Forelimb muscle (tissue), 1 donor: ENCODE results near the gene ARNT2. TPM values are rescaled to one million over a fixed set of nuclear protein-coding genes. Genes with fewer than 3 reads are reported as not detected.

Experiments
- DNase-seq: peaks from one replicate; pipeline ENCODE4 v3.0.0-alpha.2; 2013; ENCODE audit warnings: low read depth
- polyA plus RNA-seq: library from polyadenylated mRNA; unstranded; fragments of 120-200 nt; gene quantifications from one replicate; pipeline ENCODE4 v1.2.1, GENCODE V29; 2013; ENCODE audit not compliant: insufficient read length

Gene ARNT2
- polyA plus RNA-seq, 1 donor = 6.6 TPM

DNA sequence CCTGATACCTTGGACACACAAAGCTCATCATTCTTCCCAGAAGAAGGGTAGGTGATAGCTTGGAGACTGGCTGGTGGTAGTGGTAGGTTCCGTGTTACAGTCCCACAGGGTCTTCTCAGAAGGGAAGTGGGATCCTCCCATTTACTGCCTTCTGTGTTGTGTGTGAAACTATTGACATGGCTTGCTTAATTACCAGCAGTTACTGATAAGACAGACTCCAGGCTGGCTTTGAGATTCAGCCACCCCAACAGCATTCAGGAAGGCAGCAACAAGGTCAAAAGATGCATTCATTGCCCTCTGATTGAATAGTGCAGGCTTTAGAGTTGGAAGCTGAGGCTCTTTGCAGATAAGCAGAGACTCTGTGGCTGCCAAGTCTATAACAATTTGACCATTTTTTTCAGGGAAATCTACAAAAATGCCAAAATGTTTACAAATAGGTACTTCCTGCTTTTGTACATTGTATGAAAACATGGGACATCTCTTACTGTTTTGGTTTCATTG lies 7.7 kb downstream of the ARNT2 start:
- no peak for DNase-seq

GRCh38 chr15:80414546-80415357 lies 10.6 kb downstream of the ARNT2 start:
- peak; percentile 6 for DNase-seq

DNA sequence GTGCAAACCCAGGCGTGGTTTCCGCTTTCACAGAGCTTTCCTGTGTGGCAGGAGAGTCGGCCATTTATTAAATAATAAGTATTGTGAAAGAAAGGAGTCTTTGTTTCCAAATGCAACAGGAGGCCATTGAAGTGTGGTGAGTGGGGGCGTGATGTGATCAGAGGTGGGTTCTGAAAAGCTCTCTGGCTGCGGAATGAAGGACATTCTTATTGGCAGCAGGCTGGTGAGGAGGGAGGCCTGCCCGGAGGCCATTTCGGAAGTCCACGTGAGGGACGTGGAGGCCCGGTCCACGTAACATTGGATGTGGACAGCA lies 11.1 kb downstream of the ARNT2 start:
- DNase-seq = no peak

- no peak for DNase-seq
Observed at GRCh38 chr15:80416702-80417101, 12.5 kb downstream of the ARNT2 start.

- DNase-seq = no peak
Observed at GRCh38 chr15:80418892-80419537, 14.8 kb downstream of the ARNT2 start.

DNA sequence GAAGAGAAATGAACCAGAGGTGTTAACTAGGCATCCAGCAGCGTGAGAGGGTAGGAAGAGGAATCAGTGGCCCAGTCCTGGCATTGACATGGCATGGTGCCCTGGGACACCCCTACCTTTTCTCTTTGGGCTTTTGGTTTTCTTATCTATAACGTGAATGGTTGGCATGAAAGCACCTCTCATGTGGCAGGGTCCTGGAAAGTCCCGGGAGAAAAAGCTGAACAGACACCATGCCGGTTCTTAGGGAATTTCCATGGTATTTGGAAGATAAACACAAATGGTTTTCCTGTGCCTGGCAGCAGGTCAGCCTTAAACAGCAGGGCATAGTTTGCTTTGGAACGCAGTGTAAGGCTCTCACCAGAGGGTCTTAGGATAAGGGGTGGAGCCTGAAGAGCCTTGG lies 15.4 kb downstream of the ARNT2 start:
- no peak for DNase-seq

- no peak for DNase-seq
Observed at GRCh38 chr15:80420658-80421057, 16.5 kb downstream of the ARNT2 start.

DNA sequence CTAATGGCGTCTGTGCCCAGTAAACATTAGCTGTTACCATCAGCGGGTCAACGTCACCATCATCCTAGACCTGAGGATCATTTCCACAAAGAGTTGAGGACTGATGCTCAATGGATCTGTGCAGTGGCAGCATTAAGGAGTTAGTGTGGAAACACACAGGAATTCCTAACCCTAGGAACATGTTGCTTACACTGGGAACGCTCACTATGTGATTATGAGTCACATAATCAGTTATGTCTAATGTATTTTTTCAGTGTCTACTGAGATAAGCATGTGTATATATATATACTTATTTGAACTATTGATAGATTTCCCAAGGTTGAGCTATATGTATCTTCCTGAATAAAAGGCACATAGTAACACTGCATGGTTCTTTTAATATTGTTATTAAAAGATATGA lies 19.0 kb downstream of the ARNT2 start:
- DNase-seq = no peak

- no peak for DNase-seq
Observed at GRCh38 chr15:80424381-80424780, 20.2 kb downstream of the ARNT2 start.

- no peak for DNase-seq
Observed at GRCh38 chr15:80426316-80426715, 22.1 kb downstream of the ARNT2 start.

DNA sequence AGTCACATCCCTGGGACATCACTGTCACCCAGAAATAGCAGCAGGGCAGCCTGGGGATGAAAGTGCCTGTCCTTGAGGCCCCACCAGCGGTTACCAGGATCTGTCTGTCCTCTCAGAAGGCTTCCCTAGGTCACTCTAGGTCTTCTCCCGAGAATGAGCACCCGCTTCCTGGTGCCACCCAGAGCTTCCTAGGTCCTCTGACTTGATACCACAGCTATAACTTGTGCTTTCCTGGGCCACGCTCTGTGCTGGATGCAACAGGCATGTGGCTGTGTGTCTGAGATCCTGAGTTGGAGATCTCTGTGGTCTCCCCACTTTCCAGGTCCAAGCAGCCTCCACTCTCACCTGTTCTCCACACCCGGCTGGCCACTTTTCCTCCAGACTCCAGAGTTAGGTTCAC lies 25.8 kb downstream of the ARNT2 start:
- no peak for DNase-seq

DNA sequence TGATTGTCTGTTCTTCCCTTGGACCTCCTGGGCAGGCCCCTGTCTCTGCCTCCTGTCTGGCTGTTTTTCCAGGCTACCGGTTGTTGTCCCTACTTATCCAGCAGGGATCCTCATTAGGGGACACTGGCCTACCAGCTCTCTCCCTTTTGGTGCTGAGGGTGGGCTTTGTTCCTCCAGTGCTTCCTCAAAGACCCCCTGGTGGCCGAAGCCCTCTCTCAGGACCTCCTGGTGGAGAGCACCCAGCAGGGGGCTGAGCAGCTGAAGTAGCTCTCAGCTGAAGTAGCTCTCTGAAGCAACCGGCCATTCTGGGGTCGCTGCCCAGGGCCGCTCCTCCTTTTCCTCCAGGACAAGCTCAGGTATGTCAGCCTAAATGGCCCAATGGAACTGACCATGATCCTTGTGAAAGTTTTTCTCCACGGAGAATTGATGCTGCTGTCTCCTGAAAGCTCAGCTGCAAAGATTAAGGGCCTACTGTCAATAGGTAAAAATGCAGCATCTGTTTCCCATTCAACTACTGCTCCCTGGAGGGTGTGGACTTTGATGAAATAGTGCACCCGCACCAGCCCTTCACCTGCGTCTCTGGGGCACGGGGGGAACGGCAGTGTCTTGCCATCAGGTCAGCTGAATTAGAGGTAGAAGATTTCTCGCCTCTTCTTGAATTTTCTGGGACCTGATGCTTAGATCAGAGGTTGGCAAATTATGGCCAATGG lies 27.6 kb downstream of the ARNT2 start:
- DNase-seq = no peak

GRCh38 chr15:80432345-80432702 lies 28.1 kb downstream of the ARNT2 start:
- no peak for DNase-seq

- DNase-seq = no peak
Observed at GRCh38 chr15:80433836-80434235, 29.7 kb downstream of the ARNT2 start.

DNA sequence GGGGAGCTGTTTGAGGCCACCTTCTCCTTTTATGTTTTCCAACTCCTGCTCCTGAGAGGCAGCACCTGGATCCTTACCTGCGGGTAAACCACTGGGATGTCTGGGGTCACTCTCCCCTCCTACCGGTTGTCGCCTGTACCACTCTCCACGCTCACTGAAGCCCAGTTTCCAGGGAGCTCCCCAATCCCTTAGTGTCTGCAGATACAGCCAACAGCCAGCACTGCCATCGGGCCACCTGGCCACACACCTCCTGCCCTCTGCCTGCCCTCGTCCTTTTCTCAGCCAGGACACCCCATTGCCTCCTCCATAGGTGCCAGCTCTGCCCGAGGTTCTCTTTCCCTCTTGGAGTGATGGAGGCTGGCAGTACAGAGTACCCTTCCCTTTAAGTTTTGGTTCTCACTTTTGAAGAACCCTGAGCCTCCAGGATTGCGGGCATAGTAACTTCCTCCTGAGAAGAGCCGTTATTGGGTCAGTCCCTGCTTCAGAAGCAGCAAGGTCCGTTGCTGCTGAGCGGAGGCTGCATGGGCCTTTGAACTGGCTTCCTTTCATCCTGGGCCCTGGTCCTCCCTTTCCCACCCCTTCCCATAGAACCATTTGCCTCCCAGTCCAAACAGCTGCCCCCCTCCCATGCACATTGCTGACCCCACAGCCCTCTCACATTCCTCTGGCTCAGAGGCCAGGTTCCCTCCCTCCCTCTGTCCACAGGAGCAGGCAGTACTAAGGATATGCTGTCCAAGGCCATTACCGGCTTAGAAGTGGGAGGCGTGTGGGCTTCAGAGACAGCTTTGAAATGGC lies 30.9 kb downstream of the ARNT2 start:
- no peak for DNase-seq

DNA sequence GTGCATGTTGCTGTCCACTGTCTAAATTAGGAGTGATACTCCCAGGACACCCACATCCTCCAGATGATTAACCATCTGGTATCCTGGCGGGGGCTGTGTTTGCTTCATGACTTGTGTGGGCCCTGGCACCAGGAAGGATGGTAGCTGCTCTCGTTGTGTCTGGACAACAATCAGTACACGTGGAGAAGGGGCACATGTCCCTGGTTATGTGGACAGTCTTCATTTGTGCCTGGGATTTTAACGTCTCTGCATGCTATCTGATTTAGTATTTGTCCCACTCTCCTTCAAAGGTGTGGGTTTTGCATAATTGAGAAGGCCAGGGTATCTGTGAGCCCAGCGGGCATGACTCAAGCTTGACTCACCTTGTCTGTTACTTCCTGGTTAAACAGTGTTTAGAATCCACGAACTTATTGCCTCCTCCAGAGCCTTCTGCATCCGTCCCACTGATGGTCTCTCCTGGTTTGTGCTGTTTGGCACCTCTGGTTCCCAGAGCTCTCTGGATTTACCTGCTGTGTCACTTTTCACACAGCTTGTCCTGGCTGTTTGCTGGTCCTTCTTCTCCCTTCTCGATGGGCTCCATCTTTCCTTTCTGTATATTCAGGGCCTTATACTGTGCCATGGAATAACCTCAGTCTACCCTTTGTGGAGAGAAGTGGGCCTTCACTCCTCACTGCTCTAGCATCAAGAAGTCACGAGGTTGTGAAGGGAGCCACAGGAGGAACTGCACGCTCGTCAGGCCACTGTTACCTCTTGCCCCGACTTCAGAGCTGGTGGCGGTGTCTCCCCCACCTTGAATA lies 32.5 kb downstream of the ARNT2 start:
- no peak for DNase-seq

DNA sequence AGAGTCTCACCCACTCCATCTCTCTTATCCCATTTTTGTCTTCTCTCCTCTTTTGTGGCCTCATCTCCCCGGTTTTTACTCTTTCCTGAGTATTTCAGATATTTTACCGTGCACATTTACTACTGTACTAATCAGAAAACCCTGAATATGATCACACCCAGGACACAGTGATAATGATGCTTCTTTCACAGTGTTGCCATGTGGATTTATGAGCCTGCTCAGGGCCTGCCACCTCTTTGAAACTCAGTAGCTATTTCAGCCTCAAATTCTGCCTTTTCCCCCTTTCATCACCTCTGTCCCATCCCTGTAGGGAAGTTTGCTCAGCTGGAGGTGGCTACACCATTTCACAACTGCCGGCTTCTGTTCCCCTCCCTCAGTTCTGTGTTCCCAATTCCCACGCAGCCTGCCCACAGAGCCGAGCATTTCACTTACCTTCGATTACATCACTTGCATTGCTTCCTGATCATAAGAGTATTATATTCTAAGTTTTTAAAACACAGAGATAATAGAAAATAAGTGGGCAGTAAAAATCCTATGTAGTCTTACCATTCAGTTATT lies 33.2 kb downstream of the ARNT2 start:
- DNase-seq = no peak

GRCh38 chr15:80439140-80439539 lies 35.0 kb downstream of the ARNT2 start:
- no peak for DNase-seq

DNA sequence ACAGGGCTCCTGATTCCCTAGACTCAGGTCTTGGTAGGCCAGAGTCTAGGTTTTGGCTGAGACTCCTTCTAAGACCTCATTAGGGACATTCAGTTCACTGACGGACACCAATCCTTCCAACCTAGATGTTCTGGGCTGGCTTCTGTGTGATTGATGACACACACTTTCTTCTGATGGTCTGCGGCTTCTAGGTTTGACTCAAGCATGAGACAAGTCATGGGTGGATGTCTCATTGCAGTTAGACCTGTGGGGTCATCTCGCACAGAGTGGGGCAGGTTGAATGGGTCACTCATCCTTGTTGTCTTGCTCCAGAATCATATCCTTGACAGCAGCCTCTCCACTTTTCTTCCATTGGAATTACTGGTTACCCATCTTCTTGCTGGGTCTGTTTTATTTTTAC lies 35.8 kb downstream of the ARNT2 start:
- DNase-seq = no peak

- DNase-seq = no peak
Observed at GRCh38 chr15:80441041-80441440, 36.9 kb downstream of the ARNT2 start.

- no peak for DNase-seq
Observed at GRCh38 chr15:80441714-80442113, 37.5 kb downstream of the ARNT2 start.
